Trophoblast cell (in vitro differentiated cells and primary cell): ENCODE results near the gene CDHR3.

ENCODE experiments used
- DNase-seq, 2 donors: peaks; one replicate each; pipeline ENCODE4 v3.0.0-alpha.2; 2016
- H2AFZ ChIP-seq: 2 replicates; pipeline ENCODE4 v1.6.1; 2013; ENCODE audit warnings: low read length, moderate library complexity, mild to moderate bottlenecking; ENCODE audit not compliant: insufficient read depth, poor library complexity
- H2AK5ac ChIP-seq: 2 replicates; pipeline ENCODE4 v1.6.1; 2013; ENCODE audit warnings: mild to moderate bottlenecking, low read length
- H2BK120ac ChIP-seq: 2 replicates; pipeline ENCODE4 v1.6.1; 2013; ENCODE audit warnings: low read length, mild to moderate bottlenecking, moderate library complexity; ENCODE audit not compliant: insufficient read depth, poor library complexity
- H2BK12ac ChIP-seq: 2 replicates; pipeline ENCODE4 v1.6.1; 2013; ENCODE audit warnings: mild to moderate bottlenecking, low read length, moderate library complexity
- H2BK5ac ChIP-seq: 2 replicates; pipeline ENCODE4 v1.6.1; 2013; ENCODE audit warnings: low read length, low read depth, moderate library complexity, mild to moderate bottlenecking; ENCODE audit not compliant: poor library complexity
- H3K14ac ChIP-seq: 2 replicates; pipeline ENCODE4 v1.6.1; 2013; ENCODE audit warnings: mild to moderate bottlenecking, low read length
- H3K18ac ChIP-seq: 2 replicates; pipeline ENCODE4 v1.6.1; 2013; ENCODE audit warnings: mild to moderate bottlenecking, low read length
- H3K23ac ChIP-seq: 2 replicates; pipeline ENCODE4 v1.6.1; 2013; ENCODE audit warnings: low read length
- H3K27ac ChIP-seq: 2 replicates; pipeline ENCODE4 v1.5.1; 2013; ENCODE audit warnings: low read depth, mild to moderate bottlenecking, inconsistent platforms, low read length, moderate library complexity
- H3K27me3 ChIP-seq: 2 replicates; pipeline ENCODE4 v1.6.1; 2013; ENCODE audit warnings: inconsistent platforms, mild to moderate bottlenecking, low read length, moderate library complexity; ENCODE audit not compliant: insufficient read depth
- H3K36me3 ChIP-seq, 2 experiments: 1 replicate in 1 of 2; 2 replicates in 1 of 2; pipeline ENCODE4 v1.6.1; 2013; ENCODE audit warnings: low read length in 2 of 2, mild to moderate bottlenecking in 2 of 2, moderate library complexity in 1 of 2; ENCODE audit not compliant: insufficient read depth in 2 of 2, control insufficient read depth in 1 of 2
- H3K4ac ChIP-seq: 2 replicates; pipeline ENCODE4 v1.6.1; 2013; ENCODE audit warnings: low read depth, mild to moderate bottlenecking, low read length, moderate library complexity
- H3K4me1 ChIP-seq, 2 experiments: 1 replicate in 1 of 2; 2 replicates in 1 of 2; pipeline ENCODE4 v1.6.1; 2013; ENCODE audit warnings: low read length in 2 of 2, mild to moderate bottlenecking in 2 of 2, moderate library complexity in 1 of 2; ENCODE audit not compliant: insufficient read depth in 2 of 2, control insufficient read depth in 1 of 2
- H3K4me2 ChIP-seq: 2 replicates; pipeline ENCODE4 v1.6.1; 2013; ENCODE audit warnings: inconsistent platforms, mild to moderate bottlenecking, low read length, moderate library complexity
- H3K4me3 ChIP-seq: 2 replicates; pipeline ENCODE4 v1.5.1; 2013; ENCODE audit warnings: mild to moderate bottlenecking, low read depth, low read length, inconsistent platforms
- H3K79me1 ChIP-seq: one replicate; pipeline ENCODE4 v1.6.1; 2013; ENCODE audit warnings: low read length
- H3K79me2 ChIP-seq: 2 replicates; pipeline ENCODE4 v1.6.1; 2013; ENCODE audit warnings: low read length, mild to moderate bottlenecking; ENCODE audit not compliant: control insufficient read depth, insufficient read depth, poor library complexity
- H3K9ac ChIP-seq: 2 replicates; pipeline ENCODE4 v1.6.1; 2013; ENCODE audit warnings: mild to moderate bottlenecking, low read length
- H3K9me3 ChIP-seq: 2 replicates; pipeline ENCODE4 v1.6.1; 2013; ENCODE audit warnings: low read depth, mild to moderate bottlenecking, control low read depth, inconsistent platforms, low read length; ENCODE audit not compliant: insufficient read depth
- H4K12ac ChIP-seq: 2 replicates; pipeline ENCODE4 v1.6.1; 2013; ENCODE audit warnings: low read depth, mild to moderate bottlenecking, low read length, moderate library complexity
- H4K8ac ChIP-seq: 2 replicates; pipeline ENCODE4 v1.6.1; 2013; ENCODE audit warnings: low read depth, mild to moderate bottlenecking, low read length, moderate library complexity
- H4K91ac ChIP-seq: one replicate; pipeline ENCODE4 v1.6.1; 2013; ENCODE audit warnings: low read depth, mild to moderate bottlenecking, low read length, moderate library complexity
- WGBS: extraction: QIAGEN DNeasy Blood & Tissue Kit; methylation state at CpG from one replicate; pipeline ENCODE4 v1.1.7; 2013; ENCODE audit warnings: missing lambda C conversion rate; ENCODE audit not compliant: insufficient read length, insufficient coverage; ENCODE audit errors: extremely low coverage; 5-methylcytosine and 5-hydroxymethylcytosine counted together

Gene CDHR3

DNA sequence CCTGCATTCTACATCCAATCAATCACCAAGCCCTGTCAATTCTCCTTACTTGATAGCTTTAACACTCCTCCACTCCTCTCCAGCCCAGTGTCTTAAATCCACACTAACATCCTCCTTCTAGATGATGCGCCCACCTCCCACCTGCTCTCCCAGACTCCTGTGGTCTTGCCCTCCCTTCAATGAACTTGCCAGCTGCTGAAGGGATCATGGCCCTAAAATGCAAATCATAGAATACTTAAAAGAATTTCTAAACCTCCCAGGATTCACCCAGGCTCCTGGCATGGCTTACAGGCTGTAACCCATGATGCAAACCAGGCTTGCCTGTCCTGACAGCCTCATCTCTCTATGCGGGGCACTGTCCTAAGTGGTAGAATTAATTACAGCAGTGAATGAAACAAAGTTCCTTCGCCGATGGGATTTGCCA lies 105.5 kb downstream of the CDHR3 start:
- H4K12ac ChIP-seq, result no peak overlapping the region
- H4K91ac ChIP-seq, result no peak overlapping the region

DNA sequence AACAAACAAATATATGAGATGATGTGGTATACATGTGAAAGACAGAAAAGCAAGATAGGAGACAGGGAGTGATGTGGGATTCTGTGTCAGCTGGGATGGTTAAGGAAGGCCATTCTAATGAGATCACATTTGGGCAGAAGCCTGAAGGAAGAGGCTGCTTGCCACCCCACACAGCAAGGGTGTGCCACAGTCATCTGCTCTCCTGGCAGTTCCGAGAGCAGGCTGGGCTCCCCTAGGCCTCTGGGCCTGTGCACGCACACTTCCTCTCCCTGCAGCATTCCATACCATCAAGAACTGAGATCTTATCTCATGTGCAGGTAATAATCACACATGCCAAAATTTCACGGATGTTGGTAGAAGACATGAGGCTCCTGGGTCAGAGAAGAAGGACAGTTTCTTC lies 105.9 kb downstream of the CDHR3 start:
- H2BK5ac ChIP-seq, result no peak overlapping the region
- H3K27me3 ChIP-seq, result no peaks in the 10 kb centered on the region
- no peak overlapping the region for H3K4ac ChIP-seq
- H2AFZ ChIP-seq, result no peak overlapping the region
- no peaks in the 10 kb centered on the region for H3K36me3 ChIP-seq
- no peak overlapping the region for H3K23ac ChIP-seq
- H3K4me2 ChIP-seq, result no peak overlapping the region
- H3K4me3 ChIP-seq, result no peak overlapping the region
- no peak overlapping the region for H4K8ac ChIP-seq
- no peaks in the 10 kb centered on the region for H3K79me2 ChIP-seq
- H3K18ac ChIP-seq, result no peak overlapping the region
- H2AK5ac ChIP-seq, result no peak overlapping the region
- no peak overlapping the region for H3K9ac ChIP-seq
- no peak overlapping the region for H3K14ac ChIP-seq
- no peaks in the 10 kb centered on the region for H3K9me3 ChIP-seq
- H4K91ac ChIP-seq, result no peak overlapping the region
- no peak overlapping the region for H4K12ac ChIP-seq
- H3K27ac ChIP-seq, result no peak overlapping the region
- DNase-seq, result peak; percentile 83 to 89
- H3K79me1 ChIP-seq, result no peaks in the 10 kb centered on the region
- H3K4me1 ChIP-seq, result peaks cover 17 to 23% of the 10 kb centered on the region in 2 experiments
- no peak overlapping the region for H2BK12ac ChIP-seq
- WGBS, result no CpG with 5 or more reads among the region's 3 CpGs
- no peak overlapping the region for H2BK120ac ChIP-seq

More for the DNA sequence above, 105.5 kb downstream of the CDHR3 start:
- Histone ChIP-seq H3K27ac (no peak overlapping the region), H3K23ac (no peak overlapping the region), H3K4ac (no peak overlapping the region), H3K4me1 (peaks cover 17 to 23% of the 10 kb centered on the region in 2 experiments), H2BK5ac (no peak overlapping the region), H3K79me1 (no peaks in the 10 kb centered on the region), H4K8ac (no peak overlapping the region), H3K27me3 (no peaks in the 10 kb centered on the region), H2BK12ac (no peak overlapping the region), H3K9ac (no peak overlapping the region), H3K18ac (no peak overlapping the region), H3K79me2 (no peaks in the 10 kb centered on the region), H2BK120ac (no peak overlapping the region), H2AFZ (no peak overlapping the region), H2AK5ac (no peak overlapping the region), H3K9me3 (no peaks in the 10 kb centered on the region), H3K4me2 (no peak overlapping the region), H3K4me3 (no peak overlapping the region), H3K14ac (no peak overlapping the region), H3K36me3 (no peaks in the 10 kb centered on the region)
- no CpG with 5 or more reads among the region's 4 CpGs for WGBS
- DNase-seq, result no peak

DNA sequence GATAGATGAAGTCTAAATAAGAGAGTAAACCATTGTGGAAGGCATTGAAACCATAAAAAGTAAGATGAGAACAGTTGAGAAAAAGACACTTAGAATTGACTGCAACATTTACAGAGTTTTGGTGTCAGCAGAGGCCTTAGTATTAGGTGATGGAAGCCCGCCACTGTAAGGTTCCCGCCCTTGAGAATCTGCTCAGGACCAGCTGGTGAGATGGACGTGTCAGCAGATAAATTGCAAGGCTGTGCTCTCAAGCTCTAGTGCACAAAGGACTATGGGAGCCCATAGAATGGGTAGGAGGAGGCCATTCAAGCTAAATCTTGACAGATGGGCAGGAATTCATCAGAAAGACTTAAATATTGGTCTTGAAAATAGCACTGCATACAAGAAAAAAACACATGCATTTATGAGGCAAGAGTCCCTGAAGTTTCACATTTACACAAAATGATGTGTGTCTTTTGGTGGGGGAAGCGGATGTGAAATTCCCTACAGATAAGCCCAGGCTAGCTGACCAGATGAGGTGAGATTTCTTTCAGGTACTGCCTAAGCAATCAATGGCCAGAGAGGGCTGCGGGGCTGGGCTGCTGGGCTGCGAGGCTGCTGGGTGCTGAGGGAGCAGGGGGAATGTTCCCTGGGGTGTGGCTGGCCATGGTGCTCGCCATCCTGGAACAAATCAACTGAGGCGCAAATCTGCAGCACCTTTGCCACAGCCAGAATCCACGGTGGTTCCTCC lies 106.6 kb downstream of the CDHR3 start:
- Histone ChIP-seq H3K79me2 (no peaks in the 10 kb centered on the region), H4K12ac (no peak overlapping the region), H3K9ac (no peak overlapping the region), H3K18ac (no peak overlapping the region), H2AK5ac (no peak overlapping the region), H3K79me1 (no peaks in the 10 kb centered on the region), H2BK5ac (no peak overlapping the region), H2BK120ac (no peak overlapping the region), H3K14ac (no peak overlapping the region), H3K4ac (no peak overlapping the region), H3K27ac (no peak overlapping the region), H3K4me2 (no peak overlapping the region), H2AFZ (no peak overlapping the region), H4K91ac (no peak overlapping the region), H3K23ac (no peak overlapping the region), H2BK12ac (no peak overlapping the region), H3K9me3 (no peaks in the 10 kb centered on the region), H3K4me3 (no peak overlapping the region), H4K8ac (no peak overlapping the region), H3K27me3 (no peaks in the 10 kb centered on the region), H3K4me1 (peaks cover 17 to 23% of the 10 kb centered on the region in 2 experiments), H3K36me3 (no peaks in the 10 kb centered on the region)
- no CpG with 5 or more reads among the region's 9 CpGs for WGBS
- DNase-seq, result no peak

DNA sequence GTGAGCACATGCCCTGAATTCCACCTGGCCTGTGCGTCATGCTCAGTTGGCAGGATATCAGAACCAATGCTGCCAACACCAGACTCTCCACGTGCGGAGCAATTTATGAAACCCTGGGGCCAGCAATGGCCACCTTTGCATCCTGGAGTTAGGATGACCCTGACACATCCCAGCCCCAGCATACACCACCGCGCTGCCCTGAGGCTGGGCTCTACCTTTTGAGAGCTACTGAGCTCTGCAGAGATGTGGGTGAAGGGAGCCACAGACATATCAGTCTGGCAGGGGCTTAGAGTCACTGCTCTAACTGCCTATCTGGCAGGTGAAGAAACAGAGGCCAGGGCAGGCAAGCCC lies 107.1 kb downstream of the CDHR3 start:
- Histone ChIP-seq H3K79me1 (no peaks in the 10 kb centered on the region), H3K14ac (no peak overlapping the region), H3K18ac (no peak overlapping the region), H3K9me3 (no peaks in the 10 kb centered on the region), H4K12ac (no peak overlapping the region), H3K23ac (no peak overlapping the region), H4K8ac (no peak overlapping the region), H3K9ac (no peak overlapping the region), H3K4ac (no peak overlapping the region), H3K27ac (no peak overlapping the region), H3K36me3 (no peaks in the 10 kb centered on the region), H3K79me2 (no peaks in the 10 kb centered on the region), H2AK5ac (no peak overlapping the region), H2AFZ (no peak overlapping the region), H2BK12ac (no peak overlapping the region), H3K27me3 (no peaks in the 10 kb centered on the region), H3K4me3 (no peak overlapping the region), H3K4me2 (no peak overlapping the region), H3K4me1 (peaks cover 11 to 19% of the 10 kb centered on the region in 2 experiments), H4K91ac (no peak overlapping the region), H2BK5ac (no peak overlapping the region), H2BK120ac (no peak overlapping the region)
- WGBS, result no CpG with 5 or more reads among the region's 5 CpGs
- peak; percentile 33 to 50 for DNase-seq
